Measurements from ENCODE around the gene AIF1L. TPM values are rescaled to one million over a fixed set of nuclear protein-coding genes. Genes with fewer than 3 reads are reported as not detected.

The AIF1L gene
- total RNA-seq, 1 donor from 2014 or later, result 2.6 TPM

DNA sequence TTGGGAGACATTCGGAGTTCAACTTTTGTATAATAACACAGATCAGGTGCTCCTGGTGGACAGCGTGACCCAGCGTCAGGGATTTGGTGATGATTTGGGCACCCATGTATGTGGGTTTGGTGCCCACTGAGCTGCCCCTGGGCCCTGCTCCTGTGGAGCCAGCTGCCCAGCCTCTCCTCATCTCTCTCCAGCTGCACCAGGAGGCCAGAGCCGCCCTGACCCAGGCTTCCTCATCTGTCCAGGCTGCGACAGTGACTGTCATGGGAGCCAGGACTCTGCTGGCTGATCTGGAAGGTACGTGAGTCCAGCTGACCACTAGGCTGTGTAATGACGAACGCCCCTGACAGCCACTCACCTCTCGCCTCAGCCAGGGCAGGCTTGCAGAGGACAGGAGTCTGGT lies 14.5 kb upstream of the AIF1L start:
- DNase-seq (ENCODE audit: low read depth), result no peak
- H3K4me3 ChIP-seq (ENCODE audit: low read depth, low read length), result no peak overlapping the region
- peaks cover 4% of the 10 kb centered on the region for H3K27me3 ChIP-seq (ENCODE audit: control insufficient read depth, insufficient read depth, low read length)
- H3K36me3 ChIP-seq (ENCODE audit: control insufficient read depth, insufficient read depth, low read length), result no peaks in the 10 kb centered on the region
- TF ChIP-seq, protein P1, sequence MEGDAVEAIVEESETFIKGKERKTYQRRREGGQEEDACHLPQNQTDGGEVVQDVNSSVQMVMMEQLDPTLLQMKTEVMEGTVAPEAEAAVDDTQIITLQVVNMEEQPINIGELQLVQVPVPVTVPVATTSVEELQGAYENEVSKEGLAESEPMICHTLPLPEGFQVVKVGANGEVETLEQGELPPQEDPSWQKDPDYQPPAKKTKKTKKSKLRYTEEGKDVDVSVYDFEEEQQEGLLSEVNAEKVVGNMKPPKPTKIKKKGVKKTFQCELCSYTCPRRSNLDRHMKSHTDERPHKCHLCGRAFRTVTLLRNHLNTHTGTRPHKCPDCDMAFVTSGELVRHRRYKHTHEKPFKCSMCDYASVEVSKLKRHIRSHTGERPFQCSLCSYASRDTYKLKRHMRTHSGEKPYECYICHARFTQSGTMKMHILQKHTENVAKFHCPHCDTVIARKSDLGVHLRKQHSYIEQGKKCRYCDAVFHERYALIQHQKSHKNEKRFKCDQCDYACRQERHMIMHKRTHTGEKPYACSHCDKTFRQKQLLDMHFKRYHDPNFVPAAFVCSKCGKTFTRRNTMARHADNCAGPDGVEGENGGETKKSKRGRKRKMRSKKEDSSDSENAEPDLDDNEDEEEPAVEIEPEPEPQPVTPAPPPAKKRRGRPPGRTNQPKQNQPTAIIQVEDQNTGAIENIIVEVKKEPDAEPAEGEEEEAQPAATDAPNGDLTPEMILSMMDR (IDR thresholded peaks at IDR 0.05; ENCODE audit: insufficient read depth, low read length, severe bottlenecking), result no peak
- no peak for FAIRE-seq

DNA sequence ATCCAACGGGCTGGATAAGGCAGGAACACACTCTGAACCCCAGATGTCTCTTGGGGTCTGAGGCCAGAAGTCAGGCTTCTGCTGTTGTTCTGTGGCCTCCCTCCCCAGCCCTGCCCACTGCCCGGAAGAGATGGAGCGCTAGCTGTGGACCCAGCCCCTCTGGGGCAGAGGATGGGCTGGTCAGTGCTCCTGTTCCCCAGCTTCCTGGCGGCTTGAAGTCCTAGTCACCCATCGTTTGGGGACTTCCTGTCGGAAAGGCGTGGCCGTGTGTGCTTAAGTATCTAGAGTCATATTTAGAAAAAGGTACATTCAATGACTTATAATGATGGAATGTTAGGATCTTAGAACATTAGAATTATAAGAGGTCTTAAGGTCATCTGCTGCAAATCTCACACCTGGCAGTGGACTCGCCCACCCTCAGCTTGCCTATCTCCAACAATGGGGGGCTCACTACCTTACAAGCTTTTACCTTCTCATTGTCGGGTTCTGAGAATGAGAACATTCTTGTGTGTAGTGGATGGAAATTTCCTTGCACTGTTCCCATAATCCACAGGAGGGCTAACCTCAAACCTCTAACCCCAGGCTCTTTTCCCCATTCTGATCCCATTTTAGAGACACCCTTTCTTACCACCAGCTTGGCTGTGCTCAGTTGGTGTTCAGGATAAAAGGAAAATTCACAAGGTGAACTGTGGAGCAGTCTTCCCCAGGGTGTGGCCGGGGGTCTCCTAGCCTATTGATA lies 13.4 kb upstream of the AIF1L start:
- H3K4me3 ChIP-seq (ENCODE audit: low read depth, low read length), result no peak overlapping the region
- H3K36me3 ChIP-seq (ENCODE audit: control insufficient read depth, insufficient read depth, low read length), result no peaks in the 10 kb centered on the region
- peaks cover 4% of the 10 kb centered on the region for H3K27me3 ChIP-seq (ENCODE audit: control insufficient read depth, insufficient read depth, low read length)
- DNase-seq (ENCODE audit: low read depth) (no peak), FAIRE-seq (no peak)
- TF ChIP-seq, protein P1 (IDR thresholded peaks at IDR 0.05; ENCODE audit: insufficient read depth, low read length, severe bottlenecking), result no peak

DNA sequence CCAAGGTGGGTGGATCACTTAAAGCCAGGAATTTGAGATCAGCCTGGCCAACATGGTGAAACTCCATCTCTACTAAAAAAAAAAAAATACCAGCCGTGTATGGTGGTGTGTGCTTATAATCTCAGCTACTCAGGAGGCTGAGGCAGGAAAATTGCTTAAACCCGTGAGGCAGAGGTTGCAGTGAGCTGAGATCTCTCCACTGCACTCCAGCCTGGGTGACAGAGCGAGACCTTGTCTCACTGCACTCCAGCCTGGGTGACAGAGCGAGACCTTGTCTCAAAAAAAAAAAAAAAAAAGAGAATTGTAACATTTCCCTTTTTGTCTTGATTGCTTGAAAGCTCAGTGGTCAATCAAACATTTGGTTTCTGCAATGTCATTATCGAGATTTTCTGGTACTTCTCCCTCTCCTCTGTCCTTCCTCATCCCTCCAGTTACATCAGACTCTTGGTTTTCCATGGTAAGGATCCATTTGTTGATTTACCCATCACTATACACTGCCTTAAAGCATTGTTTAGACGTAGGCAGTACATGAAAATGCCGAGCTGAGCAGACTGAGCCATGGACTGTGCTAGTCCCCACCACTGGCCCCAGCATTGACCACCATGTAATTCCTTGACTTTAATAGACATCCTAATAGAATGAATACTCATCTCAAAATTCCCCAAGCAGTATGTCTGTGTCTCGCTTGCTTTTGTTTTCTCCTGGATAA lies 11.5 kb upstream of the AIF1L start:
- TF ChIP-seq, protein P1 (IDR thresholded peaks at IDR 0.05; ENCODE audit: insufficient read depth, low read length, severe bottlenecking), result no peak
- Histone ChIP-seq H3K27me3 (ENCODE audit: control insufficient read depth, insufficient read depth, low read length) (no peaks in the 10 kb centered on the region), H3K4me3 (ENCODE audit: low read depth, low read length) (no peak overlapping the region), H3K36me3 (ENCODE audit: control insufficient read depth, insufficient read depth, low read length) (no peaks in the 10 kb centered on the region)
- FAIRE-seq (no peak), DNase-seq (ENCODE audit: low read depth) (no peak)

DNA sequence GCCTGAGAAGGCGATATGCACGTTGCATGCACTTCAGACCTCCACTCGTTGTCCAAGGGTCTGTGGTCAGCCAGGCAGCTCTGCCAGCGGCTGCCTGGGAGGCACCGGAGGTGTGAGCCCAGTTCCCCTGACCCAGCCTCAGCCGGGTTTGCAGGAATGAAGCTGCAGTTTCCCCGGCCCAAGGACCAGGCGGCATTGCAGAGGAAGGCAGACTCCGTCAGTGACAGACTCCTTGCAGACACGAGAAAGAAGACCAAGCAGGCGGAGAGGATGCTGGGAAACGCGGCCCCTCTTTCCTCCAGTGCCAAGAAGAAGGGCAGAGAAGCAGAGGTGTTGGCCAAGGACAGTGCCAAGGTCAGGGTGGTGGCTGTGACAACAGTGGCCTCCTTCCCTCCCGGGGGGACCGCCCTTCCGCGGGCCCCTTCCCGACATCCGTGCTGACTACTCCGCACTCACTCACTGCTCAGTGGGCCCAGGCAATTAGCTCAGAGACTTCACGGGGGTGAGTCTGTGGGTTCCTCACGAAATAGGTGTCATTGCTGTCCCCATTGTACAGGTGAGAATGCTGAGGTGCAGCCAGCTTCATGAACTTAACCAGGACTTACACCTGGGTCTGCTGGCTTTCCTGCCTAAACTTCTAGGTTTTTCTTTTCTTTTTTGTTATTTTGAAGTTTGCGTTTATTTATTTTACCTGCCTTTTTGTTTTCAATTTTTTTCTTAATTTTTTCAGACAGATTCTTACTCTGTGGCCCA lies 10.8 kb upstream of the AIF1L start:
- DNase-seq (ENCODE audit: low read depth) (no peak), FAIRE-seq (no peak)
- Histone ChIP-seq H3K4me3 (ENCODE audit: low read depth, low read length) (no peak overlapping the region), H3K36me3 (ENCODE audit: control insufficient read depth, insufficient read depth, low read length) (no peaks in the 10 kb centered on the region), H3K27me3 (ENCODE audit: control insufficient read depth, insufficient read depth, low read length) (no peaks in the 10 kb centered on the region)
- TF ChIP-seq, protein P1 (IDR thresholded peaks at IDR 0.05; ENCODE audit: insufficient read depth, low read length, severe bottlenecking), result no peak

DNA sequence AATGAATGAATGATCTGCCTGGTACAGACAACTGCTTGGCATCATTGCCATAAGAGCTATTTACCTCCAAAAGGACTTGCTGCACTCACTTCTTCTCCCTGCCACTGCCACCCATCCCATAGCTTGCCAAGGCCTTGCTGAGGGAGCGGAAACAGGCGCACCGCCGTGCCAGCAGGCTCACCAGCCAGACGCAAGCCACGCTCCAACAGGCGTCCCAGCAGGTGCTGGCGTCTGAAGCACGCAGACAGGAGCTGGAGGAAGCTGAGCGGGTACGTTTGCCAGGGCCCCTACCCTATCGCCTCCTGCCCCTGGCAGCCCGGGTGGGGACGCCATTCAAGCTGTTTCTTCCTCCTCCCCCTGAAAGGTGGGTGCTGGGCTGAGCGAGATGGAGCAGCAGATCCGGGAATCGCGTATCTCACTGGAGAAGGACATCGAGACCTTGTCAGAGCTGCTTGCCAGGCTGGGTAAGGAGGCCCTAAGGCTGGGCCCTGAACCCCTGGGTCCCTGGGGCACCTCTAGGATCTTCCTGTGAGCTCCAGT lies 8.9 kb upstream of the AIF1L start:
- no peak for FAIRE-seq

More for the DNA sequence above, 8.9 kb upstream of the AIF1L start:
- no peak for DNase-seq (ENCODE audit: low read depth)
- H3K27me3 ChIP-seq (ENCODE audit: control insufficient read depth, insufficient read depth, low read length), result no peaks in the 10 kb centered on the region
- no peak overlapping the region for H3K4me3 ChIP-seq (ENCODE audit: low read depth, low read length)
- TF ChIP-seq, protein P1 (IDR thresholded peaks at IDR 0.05; ENCODE audit: insufficient read depth, low read length, severe bottlenecking), result no peak
- no peaks in the 10 kb centered on the region for H3K36me3 ChIP-seq (ENCODE audit: control insufficient read depth, insufficient read depth, low read length)
